ENCODE measurements around the gene RGS12.
"Not testable (repeated sequence)": the region's sequence is repeated elsewhere in the genome, so short reads cannot be mapped to it uniquely, and the experiment has no call there.

The RGS12 gene

DNA sequence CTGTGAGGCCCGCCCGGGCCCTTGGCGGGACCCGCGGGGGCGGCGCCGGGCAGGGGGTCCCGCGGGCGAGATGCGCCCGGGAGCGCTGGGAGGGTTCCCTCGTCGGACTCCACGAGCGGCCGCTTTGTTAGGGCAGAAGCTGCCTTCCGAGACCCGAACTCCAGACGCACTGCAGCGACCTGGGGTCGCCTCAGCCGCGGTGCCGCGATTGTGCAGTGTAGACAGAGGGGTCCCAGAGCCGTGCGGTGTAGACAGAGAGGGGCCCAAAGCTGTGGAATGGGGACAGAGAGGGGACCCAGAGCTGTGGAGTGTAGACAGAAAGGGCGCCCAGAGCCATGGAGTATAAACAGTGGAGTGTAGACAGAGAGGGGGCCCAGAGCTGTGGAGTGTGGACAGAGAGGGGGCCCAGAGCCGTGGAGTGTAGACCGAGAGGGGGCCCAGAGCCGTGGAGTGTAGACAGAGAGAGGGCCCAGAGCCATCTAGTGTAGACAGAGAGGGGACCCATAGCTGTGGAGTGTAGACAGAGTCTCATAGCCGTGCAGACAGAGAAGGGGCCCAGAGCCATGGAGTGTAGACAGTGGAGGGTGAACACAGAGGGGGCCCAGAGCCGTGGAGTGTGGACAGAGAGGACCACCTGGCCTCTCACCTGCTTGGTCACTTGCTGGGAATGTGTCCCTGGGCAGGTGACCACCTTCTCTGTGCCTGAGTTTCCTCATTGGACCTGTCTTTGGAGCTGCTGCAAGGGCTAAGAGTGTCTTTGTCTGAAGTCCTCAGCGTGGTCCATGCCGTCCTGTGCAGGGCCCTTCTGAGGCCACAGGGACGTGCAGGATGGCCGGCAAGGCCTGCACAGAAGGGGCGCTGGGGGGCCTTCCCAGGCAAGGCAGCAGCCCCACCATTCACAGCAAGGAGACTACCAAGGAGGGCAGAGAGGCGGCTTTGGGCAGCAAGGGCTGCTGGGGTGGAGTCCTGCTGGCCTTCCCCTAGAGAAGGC lies 875 bp downstream of the RGS12 start:
- intact Hi-C loops (cut with DNase I): no loop called here
- DNase-seq: peak in 2 of 10 donors; percentile 75 to 86

DNA sequence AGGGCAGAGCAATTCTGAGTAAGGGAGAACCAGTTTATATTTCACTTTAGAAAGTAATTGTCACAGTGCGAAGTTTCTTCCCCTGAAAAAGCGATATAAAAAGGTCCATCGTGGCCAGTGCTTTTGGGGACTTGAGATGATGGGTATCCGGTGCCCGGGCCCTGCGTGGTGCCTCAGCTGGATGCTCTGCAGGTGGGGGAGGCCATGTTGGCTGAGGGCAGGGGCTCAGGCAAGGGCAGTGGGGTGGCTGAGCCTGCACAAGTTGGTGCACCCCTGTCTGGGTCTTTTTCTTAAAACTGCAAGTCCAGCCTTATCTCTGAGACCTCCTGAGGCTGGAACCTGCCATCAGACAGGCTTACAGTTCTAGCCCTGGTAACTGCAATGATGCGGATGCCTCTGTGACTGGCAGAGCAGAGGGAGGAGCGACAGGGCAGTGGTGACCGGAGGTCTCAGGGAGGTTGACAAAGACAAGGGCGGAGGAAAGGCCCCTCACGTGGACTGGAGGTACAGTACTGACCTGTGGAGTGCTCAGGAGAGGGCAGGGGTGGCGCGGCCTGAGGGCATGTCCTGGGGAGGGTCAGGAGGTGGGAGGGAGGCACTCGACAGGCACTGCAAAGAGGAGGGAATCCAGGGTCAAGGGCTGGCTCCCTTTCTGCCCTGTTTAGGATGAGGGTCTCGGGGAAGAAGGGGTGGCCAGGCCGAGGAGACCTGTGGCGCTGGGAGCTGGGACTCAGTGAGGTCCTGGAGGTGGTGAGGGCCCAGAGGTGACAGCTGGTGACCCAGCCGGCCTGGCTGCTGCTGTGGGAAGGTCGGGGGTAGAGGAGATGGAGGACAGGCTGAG lies 1.8 kb downstream of the RGS12 start:
- peak in 2 of 10 donors; percentile 72 to 73 for DNase-seq
- intact Hi-C loops (cut with DNase I): no loop called here

DNA sequence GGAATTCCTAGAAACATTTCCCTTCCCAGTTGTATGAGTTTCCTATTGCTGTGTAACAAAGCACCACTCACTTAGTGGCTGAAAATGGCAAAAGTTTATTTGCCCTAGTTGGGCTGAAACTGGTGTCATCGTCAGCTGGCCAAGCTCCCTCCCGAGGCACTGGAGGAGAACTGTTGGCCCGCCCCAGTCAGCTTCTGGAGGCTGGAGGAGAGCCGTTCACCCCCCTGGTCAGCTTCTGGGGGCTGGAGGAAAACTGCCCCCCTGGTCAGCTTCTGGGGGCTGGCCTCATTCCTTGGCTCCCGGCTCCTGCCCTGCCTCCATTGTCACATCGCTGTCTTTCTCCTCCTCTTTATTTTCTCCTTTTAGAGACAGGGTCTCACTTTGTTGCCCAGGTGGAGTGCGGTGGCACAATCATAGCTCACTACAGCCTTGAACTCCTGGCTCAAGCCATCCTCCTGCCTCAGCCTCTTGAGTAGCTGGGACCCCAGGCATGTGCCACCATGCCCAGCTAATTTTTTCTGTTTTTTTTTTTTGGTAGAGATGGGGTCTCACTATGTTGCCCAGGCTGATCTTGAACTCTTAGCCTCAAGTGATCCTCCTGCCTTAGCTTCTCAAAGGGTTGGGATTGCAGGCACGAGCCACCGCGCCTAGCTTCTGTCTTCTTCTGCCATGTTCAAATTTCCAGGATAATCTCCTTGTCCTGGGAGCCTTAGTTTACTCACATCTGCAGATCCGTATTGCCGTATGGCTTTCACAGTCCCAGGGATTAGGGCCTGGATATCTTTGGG lies 3.2 kb downstream of the RGS12 start:
- DNase-seq: peak in 2 of 10 donors; percentile 1 to 37
- intact Hi-C loops (cut with DNase I): no loop called here

DNA sequence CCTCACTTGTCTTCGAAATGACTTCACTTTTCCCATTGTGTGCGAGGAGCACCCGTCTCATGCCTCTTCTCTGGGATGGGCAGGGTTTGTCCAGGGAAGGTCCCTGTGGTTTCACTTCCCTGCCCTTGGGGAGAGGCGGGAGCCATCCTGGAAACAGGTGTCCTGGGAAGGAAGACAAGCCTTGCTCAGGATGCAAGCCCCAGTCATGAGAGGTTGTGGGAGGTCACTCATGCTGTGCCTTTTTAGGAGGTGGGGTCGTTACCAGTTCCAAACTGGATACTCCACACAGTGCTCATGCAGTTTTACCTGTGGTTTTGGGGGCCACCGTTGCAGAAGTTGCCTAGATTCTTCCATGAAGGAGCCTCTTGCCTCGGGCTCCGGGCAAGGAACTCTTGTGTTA lies 3.8 kb downstream of the RGS12 start:
- peak in 2 of 10 donors; percentile 1 to 19 for DNase-seq

DNA sequence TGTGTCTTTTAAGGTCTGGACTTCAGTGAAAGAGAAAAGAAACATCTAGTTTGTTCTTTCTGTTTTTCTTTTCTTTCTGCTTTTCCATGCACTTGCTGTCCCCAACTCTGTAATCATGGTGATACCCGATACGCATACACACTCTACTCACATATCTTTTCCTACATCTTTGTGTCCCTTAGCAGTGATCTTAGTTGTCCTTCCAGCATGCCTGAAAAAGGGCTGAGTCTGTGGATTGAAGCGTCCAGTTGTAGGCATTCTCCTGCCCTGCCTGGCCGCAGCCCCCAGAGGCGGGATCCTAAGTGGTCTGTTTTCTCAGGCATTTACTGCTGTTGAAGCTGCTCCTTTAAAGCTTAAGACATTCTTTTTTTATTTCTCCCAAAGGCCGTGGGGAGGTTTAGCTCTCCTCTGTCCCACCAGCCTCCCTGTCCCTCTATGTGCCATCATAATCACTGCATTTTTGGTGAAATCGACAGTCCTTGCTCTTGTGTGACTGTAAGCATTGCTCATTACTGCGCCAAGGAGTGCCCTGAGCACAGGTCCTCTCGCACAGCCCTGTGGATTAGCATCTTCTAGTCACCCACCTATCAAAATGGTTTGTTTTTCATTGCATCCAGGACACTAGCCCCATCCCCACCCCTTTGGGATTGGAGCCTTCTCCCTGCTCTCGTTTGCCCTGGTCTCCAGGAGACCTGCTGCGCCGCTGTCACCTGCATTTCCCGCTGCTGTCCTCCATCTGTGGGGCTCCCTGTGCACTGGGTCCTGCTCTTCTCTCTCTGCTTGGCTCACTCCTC lies 4.4 kb downstream of the RGS12 start:
- intact Hi-C loops (cut with DNase I): no loop called here
- peak in 1 of 10 donors; percentile 39 for DNase-seq

More for the DNA sequence above, 3.8 kb downstream of the RGS12 start:
- intact Hi-C loops (cut with DNase I): no loop called here

DNA sequence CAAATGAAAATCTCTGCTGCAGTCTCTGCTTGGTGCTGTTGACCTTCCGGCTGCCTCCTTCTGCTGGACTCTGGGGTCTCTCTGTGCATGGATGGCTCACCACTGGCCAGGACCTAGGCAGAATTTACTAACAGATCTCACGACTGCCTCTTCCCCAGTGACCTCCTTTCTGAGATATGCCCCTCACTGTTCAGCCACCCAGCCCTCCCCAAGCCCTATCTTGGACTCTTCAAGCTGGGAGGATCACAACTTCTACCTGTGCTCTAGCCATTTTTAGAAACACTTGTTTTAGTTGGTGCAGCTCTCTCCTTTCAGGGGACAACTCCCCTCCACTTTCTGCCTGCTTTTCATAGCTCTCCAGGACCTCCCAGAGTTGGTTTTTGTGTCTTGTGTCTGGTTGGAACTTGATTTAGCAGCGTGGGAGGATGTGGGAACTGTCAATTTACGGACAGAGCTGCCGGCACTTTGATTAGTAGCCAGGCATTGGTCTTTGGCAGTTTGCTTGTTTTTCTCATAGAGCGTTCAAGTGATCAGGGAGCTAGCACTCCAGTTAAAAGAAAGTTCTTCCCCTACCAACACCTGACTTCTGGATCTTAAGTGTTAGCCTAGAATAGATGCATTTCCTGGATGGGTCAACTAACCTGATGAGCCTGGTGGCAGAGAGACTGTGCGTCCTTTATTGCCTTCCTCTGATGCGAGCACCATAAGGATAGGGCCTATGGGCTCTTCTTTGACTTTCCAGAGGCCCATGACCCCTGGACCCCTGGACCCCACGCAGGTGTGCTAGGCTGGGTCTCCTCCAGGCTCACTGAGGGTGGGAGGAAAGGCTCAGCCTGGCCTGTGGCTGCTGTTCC lies 6.5 kb downstream of the RGS12 start:
- intact Hi-C loops (cut with DNase I): no loop called here
- DNase-seq: peak in 3 of 10 donors; percentile 8 to 38 (median 8)

DNA sequence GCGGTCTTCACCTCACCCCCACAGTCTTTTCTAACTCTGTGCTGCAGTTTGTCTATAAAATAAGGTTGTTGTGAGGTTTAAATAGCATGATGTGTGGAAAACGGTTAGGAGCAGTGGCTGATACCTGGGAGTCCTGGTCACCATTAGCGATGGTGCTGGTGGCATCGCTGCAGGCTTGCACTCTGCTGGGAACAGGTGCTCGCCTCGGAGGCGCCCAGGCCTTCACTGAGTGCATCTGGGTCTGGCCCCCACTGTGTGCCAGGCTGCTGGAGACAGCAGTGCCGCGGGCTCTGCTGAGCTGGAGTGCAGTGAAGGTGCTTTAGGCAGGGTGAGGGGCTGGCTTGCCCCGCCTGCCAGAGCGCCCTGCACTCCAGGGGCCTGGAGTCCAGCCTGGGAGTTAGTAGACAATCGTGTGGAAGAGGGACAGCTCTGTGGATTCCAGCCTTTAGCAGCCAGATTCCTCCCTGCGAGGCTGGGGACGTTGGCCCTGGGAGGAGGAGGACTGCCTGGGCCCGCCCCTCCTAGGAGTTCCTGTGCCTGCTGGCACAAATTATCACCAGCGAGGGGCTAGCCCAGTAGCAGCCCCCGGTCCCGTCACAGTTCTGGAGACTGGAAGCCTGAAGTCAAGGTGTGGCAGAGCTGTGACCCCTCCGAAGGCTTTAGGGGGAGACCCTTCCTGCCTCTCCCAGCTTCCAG lies 7.3 kb downstream of the RGS12 start:
- intact Hi-C loops (cut with DNase I): no loop called here
- peak in 4 of 10 donors; percentile 8 to 70 (median 33) for DNase-seq

DNA sequence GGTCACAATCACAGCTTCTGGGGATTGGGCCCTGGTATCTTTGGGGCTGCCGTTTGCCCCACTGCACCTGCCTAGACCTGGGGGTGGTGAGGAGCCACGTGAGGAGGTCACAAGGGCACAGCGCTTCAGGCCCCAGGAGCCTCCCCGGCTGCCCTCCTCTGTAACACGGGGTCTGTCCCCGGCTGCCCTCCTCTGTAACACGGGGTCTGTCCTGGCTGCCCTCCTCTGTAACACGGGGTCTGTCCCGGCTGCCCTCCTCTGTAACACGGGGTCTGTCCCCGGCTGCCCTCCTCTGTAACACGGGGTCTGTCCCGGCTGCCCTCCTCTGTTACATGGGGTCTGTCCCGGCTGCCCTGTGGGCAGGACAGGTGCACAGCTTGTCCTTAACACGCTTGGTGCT lies 8.1 kb downstream of the RGS12 start:
- DNase-seq: peak in 3 of 10 donors; percentile 1 to 67 (median 5)
- intact Hi-C loops (cut with DNase I): not testable (repeated sequence)

DNA sequence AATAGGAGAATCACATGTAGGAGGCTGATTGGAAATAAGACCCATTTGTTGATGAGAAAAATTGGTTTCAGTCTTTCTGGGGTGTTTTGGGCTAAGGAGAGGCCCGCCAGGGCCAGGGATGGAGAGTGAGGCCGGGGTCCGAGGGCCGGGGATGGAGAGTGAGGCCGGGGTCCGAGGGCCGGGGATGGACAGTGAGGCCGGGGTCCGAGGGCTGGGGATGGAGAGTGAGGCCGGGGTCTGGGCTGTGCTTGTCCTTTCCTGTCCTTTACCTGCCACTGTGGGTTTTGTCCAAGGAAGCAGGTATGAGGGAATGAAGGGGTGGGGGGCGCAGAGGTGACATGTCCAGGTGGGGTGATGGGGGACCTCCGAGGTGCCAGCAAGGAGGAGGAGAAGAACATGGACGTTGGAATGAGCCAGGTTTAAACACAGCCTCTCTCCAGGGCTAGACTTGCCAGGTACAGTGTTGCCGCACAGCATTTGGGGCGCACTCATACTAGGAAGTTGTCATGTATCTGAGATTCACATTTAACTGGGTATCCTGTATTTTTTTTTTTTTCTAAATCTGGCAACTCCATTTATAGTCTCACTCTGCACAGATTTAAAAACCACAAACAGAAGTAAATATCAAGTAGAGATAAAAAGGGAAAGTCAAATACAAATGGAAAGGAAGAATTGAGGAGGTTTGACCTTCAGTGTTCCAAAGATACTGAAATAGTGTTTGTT lies 8.8 kb downstream of the RGS12 start:
- intact Hi-C loops (cut with DNase I): no loop called here
- peak in 4 of 10 donors; percentile 4 to 61 (median 31) for DNase-seq

DNA sequence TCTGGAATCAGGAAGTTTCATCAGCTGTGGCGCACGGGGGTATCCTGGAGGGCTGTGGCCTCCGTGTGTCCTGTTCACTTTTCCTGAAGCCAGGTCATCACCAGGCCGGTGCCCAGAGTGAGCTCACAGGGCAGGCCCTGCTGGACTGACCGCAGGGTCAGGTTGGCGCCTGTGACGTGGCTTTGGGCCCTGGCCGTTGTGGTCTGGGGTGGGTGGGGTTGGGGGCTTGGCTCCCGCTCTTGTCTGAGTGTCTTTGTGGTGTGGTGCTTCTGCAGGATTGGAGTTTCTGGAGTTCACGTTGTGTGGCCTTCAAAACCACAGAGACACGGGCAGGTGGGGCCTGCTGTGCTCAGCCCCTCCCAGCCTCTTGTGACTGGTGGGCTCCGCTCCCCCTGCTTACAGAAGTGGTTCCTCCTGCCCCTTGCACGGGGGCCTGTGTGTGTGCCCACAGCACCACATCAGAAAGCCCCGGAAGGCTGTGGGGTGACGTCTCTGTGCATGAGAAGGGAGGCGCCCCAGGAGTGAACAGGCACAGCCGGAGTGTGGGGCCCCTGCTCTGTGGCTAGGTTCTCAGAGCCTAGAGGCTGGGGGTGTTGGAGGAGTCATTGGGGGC lies 9.5 kb downstream of the RGS12 start:
- intact Hi-C loops (cut with DNase I): no loop called here
- peak in 4 of 10 donors; percentile 5 to 70 (median 38) for DNase-seq

DNA sequence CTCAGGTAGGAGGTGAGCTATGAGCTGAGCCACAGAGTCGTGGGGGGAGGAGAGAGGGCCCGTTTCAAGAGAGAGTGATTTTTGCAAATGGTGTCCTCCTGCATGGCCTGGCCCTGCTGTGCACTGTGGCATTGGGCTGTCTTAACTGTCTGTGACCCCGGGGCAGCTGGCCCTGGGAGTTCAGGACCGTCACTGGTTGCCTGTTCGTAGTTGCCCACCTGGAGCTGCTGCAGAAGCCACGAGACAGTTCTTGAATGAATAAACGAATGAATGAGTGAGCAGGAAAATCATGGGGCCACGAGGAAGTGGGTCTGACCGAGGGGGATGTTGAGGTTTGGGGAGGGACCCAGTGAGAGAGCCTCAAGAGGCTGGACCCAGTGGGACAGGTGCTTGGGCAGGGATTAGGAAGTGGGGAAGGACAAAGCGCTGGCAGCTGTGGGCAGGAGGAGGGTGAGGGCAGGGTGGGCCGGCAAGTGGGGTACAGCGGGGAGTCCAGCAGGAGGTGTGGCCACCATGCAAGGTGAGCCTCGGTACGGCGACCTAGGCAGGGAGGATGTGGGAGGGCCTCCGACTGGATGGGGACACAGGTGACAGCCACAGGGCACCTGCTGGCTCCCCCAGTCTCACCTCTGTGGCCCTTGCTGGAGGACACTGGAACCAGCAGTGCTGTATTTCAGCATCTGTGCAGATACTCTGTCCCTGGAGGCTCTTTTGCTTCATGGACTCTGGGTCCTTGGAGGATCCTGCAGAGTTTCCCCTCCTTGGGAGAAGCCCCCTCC lies 10.2 kb downstream of the RGS12 start:
- DNase-seq: peak in 4 of 10 donors; percentile 5 to 58 (median 36)

DNA sequence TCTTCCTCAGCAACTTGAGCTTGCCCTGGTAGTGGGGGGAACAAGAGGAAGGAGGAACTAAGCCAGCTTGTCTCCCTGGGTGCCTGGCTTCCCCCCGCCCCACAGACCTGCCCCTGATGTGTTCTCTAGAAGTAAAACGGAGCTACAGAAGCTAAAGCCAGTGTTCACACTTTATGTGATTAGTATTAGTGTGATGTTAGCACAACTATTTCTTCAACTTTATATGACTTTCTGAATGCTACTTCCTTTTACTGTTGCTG lies 10.7 kb downstream of the RGS12 start:
- DNase-seq: no peak
- intact Hi-C loops (cut with DNase I): no loop called here

More for the DNA sequence above, 10.2 kb downstream of the RGS12 start:
- intact Hi-C loops (cut with DNase I): no loop called here

DNA sequence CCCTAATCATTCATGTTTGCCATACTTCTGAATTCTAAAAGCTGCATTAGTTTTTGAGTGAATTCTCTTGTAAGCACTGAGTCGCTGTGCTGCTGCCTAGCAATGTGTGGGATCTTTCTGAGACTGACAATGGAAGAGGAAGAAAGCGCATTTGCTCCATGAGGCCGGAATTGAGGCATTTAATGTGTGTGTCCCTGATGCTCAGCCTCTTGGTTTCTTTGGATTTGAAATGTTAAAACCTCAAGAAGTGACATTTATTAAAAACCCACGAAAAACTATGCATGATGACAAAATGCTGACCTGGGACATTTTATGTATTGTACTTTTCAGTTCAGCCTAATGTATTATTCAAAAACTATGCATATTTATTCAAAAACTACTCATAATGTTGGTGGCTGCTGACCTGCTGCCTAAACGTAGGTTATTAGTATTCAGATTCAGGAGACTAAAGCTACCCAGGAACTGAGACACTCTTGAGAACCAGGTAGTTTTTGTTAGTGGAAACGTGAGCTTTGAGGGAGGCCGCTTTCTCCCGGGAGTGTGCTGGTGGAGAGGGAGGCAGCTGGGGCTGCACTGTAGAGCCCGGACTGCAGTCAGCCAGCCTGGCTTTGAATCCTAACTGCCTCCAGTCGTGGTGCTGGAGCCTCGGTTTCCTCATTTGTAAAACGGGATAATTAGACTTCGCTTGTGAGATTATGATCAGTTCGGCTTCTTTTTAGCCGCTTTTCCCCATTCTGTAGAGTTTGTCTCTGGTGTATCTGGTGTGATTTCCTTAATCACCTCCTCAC lies 11.3 kb downstream of the RGS12 start:
- peak in 3 of 10 donors; percentile 7 to 17 (median 9) for DNase-seq
- intact Hi-C loops (cut with DNase I): no loop called here

DNA sequence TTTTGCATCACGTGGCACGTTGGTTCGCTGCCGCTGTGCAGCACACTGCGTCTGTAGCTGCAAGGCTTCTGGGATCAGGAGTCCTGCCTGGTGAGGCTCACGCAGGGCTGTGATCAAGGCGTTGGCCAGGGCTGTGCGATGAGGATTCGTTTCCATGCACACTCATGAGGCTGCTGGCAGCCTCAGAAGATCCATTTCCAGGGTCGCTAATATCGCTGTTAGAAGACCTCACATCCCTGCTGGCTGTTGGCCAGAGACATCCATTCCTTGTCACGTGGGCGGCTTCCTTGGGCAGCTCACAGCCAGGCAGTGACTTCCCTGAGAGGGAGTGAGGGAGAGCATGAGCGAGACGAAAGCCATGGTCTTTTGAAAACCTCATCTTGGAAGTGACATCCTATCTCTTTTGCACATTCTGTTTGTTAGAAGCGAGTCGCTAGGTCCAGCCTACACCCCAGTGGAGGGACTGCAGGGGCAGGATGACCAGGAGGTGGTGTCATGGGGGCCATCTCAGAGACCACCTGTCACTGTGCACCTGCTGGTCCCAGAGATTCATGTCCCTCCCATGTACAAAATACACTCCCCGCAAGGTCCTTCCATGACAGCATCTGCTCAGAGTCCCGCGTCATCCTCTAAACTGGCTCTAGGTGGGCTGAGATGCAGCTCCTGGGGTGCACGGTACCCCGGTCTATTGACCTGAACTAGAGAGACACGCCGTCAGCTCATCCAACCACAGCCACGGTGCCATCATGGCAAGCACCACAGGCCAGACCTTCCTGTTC lies 12.2 kb downstream of the RGS12 start:
- intact Hi-C loops (cut with DNase I): no loop called here
- peak in 8 of 10 donors; percentile 2 to 90 (median 51) for DNase-seq
